Measurements from ENCODE around the gene GHDC.
"Not testable (repeated sequence)": the region's sequence is repeated elsewhere in the genome, so short reads cannot be mapped to it uniquely, and the experiment has no call there.

GHDC gene

GRCh38 chr17:42193969-42194899 is at the start of gene GHDC:
GHDC (minus strand) TSS chr17:42194494; CDS start chr17:42193581, 913 bp downstream.
- DNase-seq, result peak; percentile 79

GRCh38 chr17:42243493-42243982 is 49.2 kb upstream of the GHDC start:
- DNase-seq, result no peak

GRCh38 chr17:42241871-42242270 is 47.6 kb upstream of the GHDC start:
- DNase-seq, result no peak

GRCh38 chr17:42240863-42241262 is 46.6 kb upstream of the GHDC start:
- not testable (repeated sequence) for DNase-seq

GRCh38 chr17:42240201-42240600 is 45.9 kb upstream of the GHDC start:
- DNase-seq, result no peak

GRCh38 chr17:42239576-42239975 is 45.3 kb upstream of the GHDC start:
- not testable (repeated sequence) for DNase-seq

GRCh38 chr17:42236760-42237159 is 42.5 kb upstream of the GHDC start:
- DNase-seq, result no peak

- no peak for DNase-seq
Observed at GRCh38 chr17:42233994-42234393, 39.7 kb upstream of the GHDC start.

GRCh38 chr17:42233156-42233555 is 38.9 kb upstream of the GHDC start:
- DNase-seq, result no peak

- no peak for DNase-seq
Observed at GRCh38 chr17:42230225-42230624, 35.9 kb upstream of the GHDC start.

- DNase-seq, result no peak
Observed at GRCh38 chr17:42227849-42228700, 33.8 kb upstream of the GHDC start.

GRCh38 chr17:42225646-42226045 is 31.4 kb upstream of the GHDC start:
- DNase-seq, result no peak

GRCh38 chr17:42224651-42225050 is 30.4 kb upstream of the GHDC start:
- DNase-seq, result no peak

GRCh38 chr17:42221886-42222745 is 27.8 kb upstream of the GHDC start:
- DNase-seq, result peak; percentile 16

GRCh38 chr17:42219280-42219679 is 25.0 kb upstream of the GHDC start:
- not testable (repeated sequence) for DNase-seq

GRCh38 chr17:42214156-42214555 is 19.9 kb upstream of the GHDC start:
- DNase-seq, result no peak

GRCh38 chr17:42212382-42212781 is 18.1 kb upstream of the GHDC start:
- DNase-seq, result no peak

GRCh38 chr17:42211921-42212341 is 17.6 kb upstream of the GHDC start:
- not testable (repeated sequence) for DNase-seq

- no peak for DNase-seq
Observed at GRCh38 chr17:42210046-42210445, 15.8 kb upstream of the GHDC start.

GRCh38 chr17:42206153-42206612 is 11.9 kb upstream of the GHDC start:
- DNase-seq, result not testable (repeated sequence)

GRCh38 chr17:42203354-42203753 is 9.1 kb upstream of the GHDC start:
- DNase-seq, result no peak

GRCh38 chr17:42202696-42203095 is 8.4 kb upstream of the GHDC start:
- no peak for DNase-seq
